ENCODE results near the gene HAO2. TPM values are rescaled to one million over a fixed set of nuclear protein-coding genes. Genes with fewer than 3 reads are reported as not detected.

The HAO2 gene
- total RNA-seq, 1 experiment from 2014 or later: 0.13 TPM

DNA sequence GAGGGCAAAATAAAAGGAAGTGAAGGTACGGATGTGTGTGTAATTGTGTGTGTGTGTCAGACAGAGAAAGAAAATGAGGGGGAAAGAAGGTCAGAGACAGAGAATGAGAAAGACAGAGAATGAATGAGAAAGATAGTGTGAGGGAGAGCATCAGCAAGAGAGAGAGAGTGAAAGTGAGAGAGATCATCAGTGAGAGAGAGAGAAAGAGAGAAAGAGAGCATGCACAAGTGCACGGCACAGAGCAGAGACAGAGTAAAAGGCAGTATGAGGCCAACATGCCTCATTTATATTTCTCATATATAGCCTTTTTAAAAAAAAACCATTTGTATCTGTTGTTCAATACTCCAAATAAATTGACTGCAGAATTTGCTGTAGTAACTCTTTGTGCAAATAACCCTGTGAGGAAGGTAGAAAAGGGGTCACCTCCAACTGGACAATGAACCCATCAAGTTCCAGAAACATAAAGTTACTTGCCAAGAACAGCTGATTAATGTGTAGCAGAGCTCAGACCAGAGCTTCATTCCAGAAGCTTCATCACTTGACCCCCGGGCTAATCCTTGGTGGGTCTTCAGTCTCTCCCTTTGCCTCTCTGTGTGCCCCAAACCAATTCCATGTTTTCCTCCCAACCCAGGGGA is 47.5 kb downstream of the HAO2 start:
- no peak overlapping the region for H3K23ac ChIP-seq (ENCODE audit: insufficient read length, low read depth, low read length)
- no peak overlapping the region for H2BK5ac ChIP-seq (ENCODE audit: insufficient read length, low read length)
- no peak overlapping the region for H3K18ac ChIP-seq (ENCODE audit: insufficient read length, low read depth, low read length)
- H3K4ac ChIP-seq (ENCODE audit: low read depth, low read length): no peak overlapping the region
- WGBS (ENCODE audit: extremely low coverage, insufficient read length, low lambda C conversion rate): 100% methylated on average over 1 of the region's 3 CpGs
- H3T11ph ChIP-seq (ENCODE audit: low read length): no peak overlapping the region
- H4K5ac ChIP-seq (ENCODE audit: insufficient read length, low read depth, low read length): no peak overlapping the region
- no peak overlapping the region for H4K91ac ChIP-seq (ENCODE audit: insufficient read length, low read depth, low read length)
- no peaks in the 10 kb centered on the region for H4K20me1 ChIP-seq (ENCODE audit: control insufficient read depth, insufficient read depth, insufficient read length)
- H3K79me1 ChIP-seq (ENCODE audit: insufficient read depth, low read depth, low read length, poor library complexity, severe bottlenecking): no peaks in the 10 kb centered on the region
- no peaks in the 10 kb centered on the region for H3K79me2 ChIP-seq (ENCODE audit: insufficient read depth, low read length)
- H3K9me3 ChIP-seq (ENCODE audit: control insufficient read depth, low read depth, low read length): no peaks in the 10 kb centered on the region
- no peak overlapping the region for H2BK20ac ChIP-seq (ENCODE audit: low read depth, low read length, poor library complexity, severe bottlenecking)
- H2BK12ac ChIP-seq (ENCODE audit: insufficient read length, low read depth, low read length): no peak overlapping the region
- Mint-ChIP-seq H3K9me3 (no peaks in the 10 kb centered on the region), H3K4me3 (no peak overlapping the region), H3K4me1 (peaks cover 0 to 3% of the 10 kb centered on the region in 2 experiments; a peak in 1 of 4 replicates), H3K27ac (no peak overlapping the region), H3K27me3 (ENCODE audit: low read depth) (no peaks in the 10 kb centered on the region; the same call in none of the 2 replicates), H3K36me3 (ENCODE audit: insufficient read depth in 1 of 3, low read depth in 3 of 3) (no peaks in the 10 kb centered on the region)
- no peaks in the 10 kb centered on the region for H3K23me2 ChIP-seq (ENCODE audit: insufficient read length, low read depth, low read length, poor library complexity, severe bottlenecking)
- H3K4me1 ChIP-seq (ENCODE audit: insufficient read depth, low read length): no peaks in the 10 kb centered on the region
- no peak overlapping the region for H3K56ac ChIP-seq (ENCODE audit: insufficient read length, low read depth, low read length)
- H3K4me2 ChIP-seq (ENCODE audit: insufficient read depth, insufficient read length, low read length): no peak overlapping the region
- no peak for DNase-seq
- TF ChIP-seq CTCF (conservative IDR thresholded peaks at IDR 0.05): no peak
- H2BK15ac ChIP-seq (ENCODE audit: low read depth, low read length): no peak overlapping the region
- no peak overlapping the region for H3K27ac ChIP-seq (ENCODE audit: insufficient read length, low read depth, low read length)
- H2AFZ ChIP-seq (ENCODE audit: low read length): no peak overlapping the region
- H2AK5ac ChIP-seq (ENCODE audit: insufficient read length, low read length): no peak overlapping the region
- no peak overlapping the region for H3K14ac ChIP-seq (ENCODE audit: insufficient read depth, low read length)
- no peaks in the 10 kb centered on the region for H3K27me3 ChIP-seq (ENCODE audit: insufficient read depth, low read length)
- H4K8ac ChIP-seq (replicated peaks; ENCODE audit: insufficient read length, low read depth, low read length): no peak overlapping the region
- no peak overlapping the region for H3K9ac ChIP-seq (ENCODE audit: extremely low read depth, insufficient read length, low read length)
- no peak overlapping the region for H2BK120ac ChIP-seq (ENCODE audit: low read depth, low read length, poor library complexity, severe bottlenecking)
